Left renal pelvis (tissue), 4 donors: ENCODE measurements around the gene HAPSTR1. TPM values are rescaled to one million over a fixed set of nuclear protein-coding genes. Genes with fewer than 3 reads are reported as not detected.

Experiments
- DNase-seq, 4 donors: peaks; one replicate each; pipeline ENCODE4 v3.0.0-alpha.2; 2013; ENCODE audit warnings: low read depth in 4 of 4, low spot score in 3 of 4
- polyA plus RNA-seq, 4 donors: library from polyadenylated mRNA; unstranded; fragments of 120-200 nt; gene quantifications; one replicate each; pipeline ENCODE4 v1.2.1, GENCODE V29; 2013; ENCODE audit not compliant: insufficient read length in 4 of 4

Gene HAPSTR1
- polyA plus RNA-seq, 4 donors = 42.7 to 53.1 (median 47.5) TPM

DNA sequence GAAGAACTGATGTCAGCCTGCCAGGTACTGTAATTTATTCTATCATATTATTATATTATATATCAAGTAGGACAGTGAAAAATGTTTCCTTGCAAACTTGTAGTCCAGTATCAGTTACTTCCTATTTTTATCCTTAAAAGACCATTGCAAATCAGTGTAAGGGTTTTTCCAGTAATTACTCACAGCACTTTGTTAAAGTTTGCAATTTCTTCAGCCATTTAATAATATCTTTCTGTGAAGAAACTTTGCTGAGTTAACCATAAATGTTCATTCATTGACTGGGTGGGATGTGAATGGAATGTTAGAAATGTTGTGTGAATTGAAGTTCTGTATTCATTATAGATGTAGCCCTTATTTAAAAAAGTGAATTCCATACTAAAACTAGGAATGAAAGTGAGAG, 26.7 kb downstream of the HAPSTR1 start:
- no peak for DNase-seq

DNA sequence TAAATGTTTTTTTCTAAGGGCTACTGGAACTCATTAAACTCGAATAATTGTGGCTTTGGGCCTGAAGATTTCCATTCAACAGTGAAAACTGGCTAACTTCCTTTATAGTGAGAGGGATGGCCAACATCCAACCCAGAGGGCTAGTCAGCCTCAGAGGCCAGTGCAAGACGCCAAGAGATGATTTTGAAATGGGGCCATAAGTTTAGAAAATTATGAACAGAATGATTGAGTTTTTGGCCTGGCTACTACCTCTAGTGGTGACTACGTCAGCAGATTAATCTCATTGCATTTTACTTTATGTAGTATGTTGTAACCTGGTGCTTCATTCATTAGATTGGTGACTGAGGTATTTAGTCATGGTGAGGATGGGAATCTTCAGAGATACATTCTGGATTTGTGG, 28.4 kb downstream of the HAPSTR1 start:
- DNase-seq = no peak

DNA sequence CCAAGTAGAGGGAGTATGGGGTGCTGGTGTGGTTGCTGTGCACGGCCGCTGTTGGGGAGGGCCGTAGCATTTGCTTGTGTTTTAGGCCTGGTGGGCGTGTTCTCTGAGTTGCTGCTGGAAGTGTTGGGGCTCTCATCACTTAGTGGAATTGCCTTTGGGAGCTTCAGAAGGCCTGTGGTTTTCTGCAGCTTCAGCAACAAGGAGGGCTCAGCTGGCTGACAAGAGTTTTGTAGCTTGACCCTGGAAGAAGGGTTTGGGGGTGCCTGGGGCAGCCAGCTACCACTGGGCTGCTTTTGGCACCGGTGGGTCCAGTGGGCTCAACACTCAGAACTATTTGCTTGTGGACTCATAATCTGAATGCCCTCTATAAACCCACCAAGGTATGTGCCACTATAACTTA, 30.9 kb downstream of the HAPSTR1 start:
- no peak for DNase-seq

DNA sequence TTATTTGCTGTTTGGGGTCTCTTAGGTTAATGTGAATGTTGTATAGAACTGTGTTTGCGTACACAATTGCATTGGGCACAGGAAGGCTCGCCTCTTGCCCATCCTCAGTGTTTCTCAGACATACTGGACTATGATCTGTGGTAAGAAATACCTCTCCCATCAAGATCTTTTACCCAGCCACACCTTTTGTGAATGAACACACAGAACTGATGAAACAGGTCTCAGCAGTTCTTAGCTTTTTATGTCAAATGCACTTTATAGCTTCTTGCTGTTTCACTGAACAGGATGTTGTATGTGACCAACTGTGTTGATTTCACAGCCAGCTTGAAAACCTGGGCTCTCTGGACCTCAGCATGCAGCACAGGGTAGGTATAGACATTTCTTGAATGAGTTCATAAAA, 31.5 kb downstream of the HAPSTR1 start:
- DNase-seq = no peak

DNA sequence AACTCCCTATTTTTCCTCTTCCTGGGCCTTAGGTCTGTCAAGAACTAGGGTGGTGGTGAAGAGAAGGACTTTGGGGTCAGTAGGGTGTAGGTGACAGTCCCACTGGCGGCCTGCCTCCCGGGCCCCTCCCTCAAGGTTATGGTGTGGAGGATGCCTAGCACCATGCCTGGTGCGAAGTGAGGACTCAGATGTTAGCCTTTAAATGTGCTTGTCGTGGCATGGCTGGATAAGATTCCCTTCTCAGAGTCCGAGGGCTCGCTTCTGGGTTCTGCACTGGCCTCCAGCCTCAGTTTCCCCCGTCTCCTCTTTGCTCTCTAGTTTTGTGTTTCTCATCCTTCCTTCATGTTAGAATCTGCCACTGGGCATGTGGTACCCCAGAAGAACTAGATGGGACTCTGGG, 32.0 kb downstream of the HAPSTR1 start:
- DNase-seq = no peak

DNA sequence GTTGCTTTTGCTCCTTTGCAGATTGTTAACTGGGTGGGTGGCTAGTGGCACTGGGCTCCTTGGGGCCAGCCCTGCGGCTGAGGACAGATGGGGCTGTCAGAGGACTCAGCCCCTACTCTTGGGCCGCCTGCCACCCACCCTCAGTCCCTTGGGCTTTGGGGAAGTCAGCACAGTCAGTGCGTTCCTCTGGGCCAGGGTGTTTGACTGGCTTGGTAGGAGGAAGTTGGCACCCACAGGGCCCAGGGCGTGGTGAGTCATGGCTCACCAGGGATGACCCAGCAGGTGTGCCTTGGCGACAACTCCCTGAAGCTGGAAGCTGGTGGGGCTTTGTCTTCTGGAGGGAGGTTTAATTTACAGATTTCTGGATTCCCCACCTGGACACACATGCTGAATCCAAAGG, 32.4 kb downstream of the HAPSTR1 start:
- DNase-seq = no peak

DNA sequence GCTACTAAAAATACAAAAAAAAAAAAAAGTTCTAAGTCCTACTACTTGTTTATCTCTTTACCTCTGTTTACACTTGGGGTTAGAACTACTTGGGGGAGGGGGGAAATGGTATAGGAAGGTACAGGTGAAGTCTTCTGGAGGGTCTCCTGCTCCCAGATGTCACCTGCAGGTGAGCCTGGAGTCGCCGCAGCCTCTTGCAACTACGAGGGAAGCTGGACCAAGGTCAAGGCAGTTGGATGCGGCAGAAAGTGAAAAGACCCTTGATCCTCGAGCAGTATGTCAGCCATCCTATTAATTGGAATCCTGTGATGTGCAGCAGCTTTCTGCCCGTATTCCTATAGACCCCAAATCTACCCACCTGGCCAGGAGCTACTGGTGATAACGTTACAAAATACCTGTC, 33.0 kb downstream of the HAPSTR1 start:
- DNase-seq = no peak

DNA sequence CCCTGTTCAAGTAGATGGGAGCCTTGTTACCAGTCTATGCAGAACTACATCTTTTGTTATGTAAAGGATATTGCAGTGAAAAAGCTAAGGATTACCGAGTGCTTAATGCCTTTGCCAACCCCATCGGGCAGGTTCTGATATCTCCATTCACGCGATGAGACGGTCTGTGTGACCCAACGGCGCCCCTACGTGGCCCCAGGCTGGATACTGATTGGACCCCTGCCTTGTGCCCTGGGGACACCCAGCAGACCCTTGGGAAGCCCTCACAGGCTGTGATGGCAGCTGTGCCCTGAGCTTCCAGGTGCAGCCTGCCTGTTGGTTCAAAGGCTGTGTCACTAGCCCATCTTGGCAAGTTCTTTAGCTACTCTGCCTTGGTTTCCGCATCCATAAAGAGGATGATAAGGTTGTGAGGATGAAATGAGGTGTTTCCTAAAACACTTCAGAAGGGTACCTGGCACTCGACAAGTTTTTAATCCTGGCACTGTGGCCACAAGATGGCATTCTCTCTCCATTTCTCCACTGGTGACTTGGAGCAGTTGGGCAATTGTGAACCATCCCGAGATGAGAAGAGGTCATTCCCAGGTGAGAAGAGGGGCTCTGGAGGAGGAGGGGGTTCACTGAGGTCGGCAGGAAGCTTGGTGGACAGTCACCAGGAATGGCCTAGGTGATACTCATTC, 33.6 kb downstream of the HAPSTR1 start:
- no peak for DNase-seq

DNA sequence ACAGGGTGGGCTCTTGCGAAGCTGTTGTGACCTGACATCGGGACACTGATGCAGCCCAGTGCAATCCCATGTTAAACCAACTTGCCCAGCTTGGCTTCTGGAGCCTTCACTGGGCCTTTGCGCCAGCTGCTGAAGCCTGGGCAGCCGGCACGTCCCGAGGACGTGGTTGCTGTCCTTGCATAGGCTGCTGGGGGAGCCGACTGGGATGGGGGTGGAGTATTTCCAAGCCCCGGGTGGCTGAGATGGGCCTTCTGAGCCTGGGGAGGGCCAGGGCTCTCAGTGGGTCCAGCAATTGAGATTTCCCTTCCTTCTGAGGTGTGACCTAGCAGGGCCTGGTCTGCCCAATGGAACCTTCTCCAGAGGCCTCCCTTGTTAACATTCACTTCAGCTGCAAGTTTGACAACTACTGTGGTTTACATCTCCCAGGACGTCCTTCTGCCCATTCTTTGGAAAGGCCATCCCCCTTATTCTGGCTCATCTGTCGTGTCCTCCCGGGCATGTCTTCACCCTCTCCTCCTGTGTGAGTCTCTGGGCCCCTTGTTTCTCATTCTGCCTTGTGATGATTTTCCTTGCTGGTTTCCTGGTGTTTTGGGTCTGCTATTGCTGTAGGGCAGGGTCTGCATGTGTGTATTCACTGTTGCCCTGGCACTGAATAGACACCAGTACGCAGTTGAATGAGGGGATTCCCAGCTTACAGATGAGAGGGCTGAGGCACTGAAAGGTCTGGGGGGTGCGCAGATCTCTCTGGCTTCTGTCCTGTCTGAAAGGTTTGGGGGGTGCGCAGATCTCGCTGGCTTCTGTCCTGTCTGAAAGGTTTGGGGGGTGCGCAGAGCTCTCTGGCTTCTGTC, 34.4 kb downstream of the HAPSTR1 start:
- DNase-seq = no peak

DNA sequence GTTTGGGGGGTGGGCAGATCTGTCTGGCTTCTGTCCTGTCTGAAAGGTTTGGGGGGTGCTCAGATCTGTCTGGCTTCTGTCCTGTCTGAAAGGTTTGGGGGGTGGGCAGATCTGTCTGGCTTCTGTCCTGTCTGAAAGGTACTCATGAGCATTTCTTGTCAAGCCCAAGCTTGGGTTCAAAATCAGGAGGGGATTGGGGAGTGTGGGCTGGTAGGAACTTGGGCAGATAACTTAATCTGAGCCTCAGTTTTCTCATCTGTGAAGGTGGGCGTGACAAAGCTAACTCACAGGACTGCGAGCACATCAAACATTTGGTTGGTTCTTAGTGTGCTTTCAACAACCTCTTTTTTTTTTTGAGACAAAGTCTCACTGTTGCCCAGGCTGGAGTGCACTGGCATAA, 35.2 kb downstream of the HAPSTR1 start:
- no peak for DNase-seq

DNA sequence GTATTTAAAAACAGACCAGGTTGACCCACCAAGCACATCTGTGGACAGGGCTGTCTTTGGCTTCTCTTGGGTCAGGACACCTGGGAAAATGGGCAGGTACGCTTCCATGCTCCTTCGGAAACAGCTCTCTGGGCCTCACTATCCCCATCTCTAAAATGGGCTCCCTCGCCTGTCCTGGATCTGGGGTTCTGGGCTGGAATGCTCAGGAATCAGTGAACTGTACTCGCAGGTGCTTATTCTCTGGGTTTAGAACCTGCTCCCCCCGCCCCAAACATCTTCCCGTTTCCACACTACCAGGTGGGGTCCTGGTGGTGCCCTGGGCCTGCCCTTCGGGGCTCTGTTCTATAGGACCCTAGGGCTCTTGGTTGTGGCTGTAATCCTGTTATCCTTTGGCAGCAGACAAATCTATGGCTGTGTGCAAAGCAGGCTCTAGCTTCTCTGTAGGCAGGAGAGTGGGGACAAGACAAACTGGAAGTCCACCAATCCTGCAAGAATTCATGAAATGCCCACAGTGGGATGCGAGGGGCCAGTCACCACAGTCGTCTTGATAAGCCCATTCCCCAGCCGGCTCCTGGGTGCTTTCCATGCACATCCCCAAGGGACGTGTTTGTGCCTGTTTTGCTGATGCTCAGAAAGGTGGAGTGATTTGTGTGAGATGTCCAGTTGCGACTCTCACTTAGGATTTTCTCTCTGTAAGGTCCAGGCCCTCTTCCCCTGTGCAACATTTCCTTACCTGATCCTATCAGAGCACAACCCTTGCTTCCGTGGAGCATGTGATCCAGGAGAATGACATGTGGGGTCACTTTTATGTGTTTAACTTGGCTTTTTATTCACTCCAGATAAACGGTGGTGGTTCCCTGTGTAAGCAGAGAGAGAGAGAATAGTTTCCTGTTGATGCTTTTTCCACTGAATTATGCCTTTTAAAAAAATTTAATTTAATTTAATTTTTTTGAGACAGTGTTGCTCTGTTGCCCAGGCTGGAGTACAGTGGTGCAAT, 37.2 kb downstream of the HAPSTR1 start:
- DNase-seq = no peak

DNA sequence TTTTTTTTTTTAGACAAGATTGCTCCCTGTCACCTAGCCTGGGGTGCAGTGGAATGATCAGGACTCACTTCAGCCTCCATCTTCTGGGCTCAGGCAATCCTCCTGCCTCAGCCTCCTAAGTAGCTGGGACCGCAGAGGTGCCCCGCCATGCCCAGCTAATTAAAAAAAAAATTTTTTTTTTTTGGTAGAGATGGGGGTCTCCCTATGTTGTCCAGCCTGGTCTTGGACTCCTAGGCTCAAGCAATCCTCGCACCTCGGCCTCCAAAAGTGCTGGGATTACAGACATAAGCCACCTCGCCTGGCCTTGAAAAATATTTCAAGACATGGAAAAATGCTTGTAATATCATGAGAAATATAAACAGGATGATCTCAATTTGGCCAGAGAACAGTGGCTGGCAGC, 42.9 kb downstream of the HAPSTR1 start:
- DNase-seq = no peak

DNA sequence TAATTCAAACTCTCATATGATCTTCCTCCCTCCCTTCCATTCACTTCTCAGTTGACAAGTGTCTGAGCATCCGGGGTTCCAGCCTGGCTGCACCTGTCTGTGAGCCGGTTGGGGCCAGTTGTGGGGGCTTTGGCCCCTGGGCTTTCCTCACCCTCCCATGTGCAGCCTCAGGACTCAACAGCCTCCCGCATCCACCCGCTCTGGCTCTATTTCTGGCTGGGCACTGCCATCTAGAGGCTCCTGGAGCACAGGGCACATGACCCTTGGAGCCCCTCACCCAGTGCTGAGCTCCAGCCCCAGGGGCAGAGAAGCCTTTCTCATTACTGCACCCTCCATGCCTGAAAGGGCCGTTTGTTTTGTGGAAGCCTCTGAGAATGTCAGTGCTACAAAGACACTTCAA, 43.3 kb downstream of the HAPSTR1 start:
- peak in 1 of 4 donors; percentile 18 for DNase-seq

DNA sequence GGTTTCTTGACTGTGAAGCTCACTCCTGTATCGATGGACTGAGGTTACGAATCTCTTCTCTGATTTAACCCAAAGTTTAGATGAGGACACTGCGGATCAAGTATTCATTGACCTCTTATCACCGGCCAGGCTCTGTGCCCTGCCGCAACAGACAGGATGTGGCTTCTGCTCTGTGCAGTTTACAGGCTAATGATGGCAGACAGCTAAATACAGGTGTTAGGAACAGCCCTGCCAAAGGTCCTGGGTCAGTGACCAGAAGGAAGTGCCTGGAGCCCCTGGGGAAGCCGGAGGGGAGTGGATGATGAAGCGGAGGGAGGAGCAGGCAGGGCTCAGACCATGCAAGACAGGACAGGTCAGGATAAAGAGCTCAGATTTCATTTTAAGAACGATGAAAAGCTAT, 44.4 kb downstream of the HAPSTR1 start:
- no peak for DNase-seq

DNA sequence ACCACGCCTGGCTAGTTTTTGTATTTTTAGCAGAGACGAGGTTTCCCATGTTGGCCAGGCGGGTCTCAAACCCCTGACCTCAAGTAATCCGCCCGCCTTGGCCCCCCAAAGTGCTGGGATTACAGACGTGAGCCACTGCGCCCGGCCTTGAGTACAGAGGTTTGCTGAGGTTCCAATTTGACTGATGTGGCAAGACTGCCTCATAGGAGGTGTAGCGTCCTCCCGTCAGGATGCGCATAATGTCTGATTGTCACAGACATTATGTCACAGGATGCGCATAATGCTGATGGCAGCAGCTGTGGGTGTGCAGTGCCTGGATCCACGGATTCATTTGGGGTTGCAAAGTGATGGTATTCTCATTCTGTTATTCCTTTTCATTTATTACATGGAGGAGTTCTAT, 45.2 kb downstream of the HAPSTR1 start:
- DNase-seq = no peak

DNA sequence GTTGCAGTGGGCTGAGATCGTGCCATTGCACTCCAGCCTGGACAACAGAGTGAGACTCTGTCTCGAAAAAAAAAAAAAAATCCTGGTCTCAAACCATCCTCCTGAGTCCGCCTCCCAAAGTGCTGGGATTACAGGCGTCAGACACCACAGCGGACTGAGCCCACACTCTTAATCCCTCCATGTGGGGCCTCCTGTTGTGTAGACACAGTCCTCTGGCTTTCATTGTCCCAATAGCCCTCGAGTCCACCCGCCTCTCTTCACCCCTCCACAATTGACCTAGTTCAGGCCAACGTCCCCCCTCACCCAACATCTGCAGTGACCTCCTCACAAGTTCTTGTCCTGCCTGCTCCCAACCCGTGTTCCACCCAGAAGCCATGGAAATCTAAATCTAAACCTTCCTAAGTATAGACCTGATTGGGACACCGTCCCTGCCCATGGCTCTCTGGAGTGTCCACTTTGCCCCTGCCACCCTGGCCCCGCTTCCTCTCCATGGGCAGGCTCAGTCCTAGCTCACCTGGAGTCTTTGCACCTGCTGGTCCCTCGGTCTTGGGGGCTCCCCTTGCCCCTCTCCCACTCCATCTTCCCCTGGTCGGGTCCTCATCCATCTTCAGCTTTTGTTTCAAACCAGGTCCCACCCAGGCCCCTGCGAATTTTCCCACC, 46.7 kb downstream of the HAPSTR1 start:
- DNase-seq = no peak

DNA sequence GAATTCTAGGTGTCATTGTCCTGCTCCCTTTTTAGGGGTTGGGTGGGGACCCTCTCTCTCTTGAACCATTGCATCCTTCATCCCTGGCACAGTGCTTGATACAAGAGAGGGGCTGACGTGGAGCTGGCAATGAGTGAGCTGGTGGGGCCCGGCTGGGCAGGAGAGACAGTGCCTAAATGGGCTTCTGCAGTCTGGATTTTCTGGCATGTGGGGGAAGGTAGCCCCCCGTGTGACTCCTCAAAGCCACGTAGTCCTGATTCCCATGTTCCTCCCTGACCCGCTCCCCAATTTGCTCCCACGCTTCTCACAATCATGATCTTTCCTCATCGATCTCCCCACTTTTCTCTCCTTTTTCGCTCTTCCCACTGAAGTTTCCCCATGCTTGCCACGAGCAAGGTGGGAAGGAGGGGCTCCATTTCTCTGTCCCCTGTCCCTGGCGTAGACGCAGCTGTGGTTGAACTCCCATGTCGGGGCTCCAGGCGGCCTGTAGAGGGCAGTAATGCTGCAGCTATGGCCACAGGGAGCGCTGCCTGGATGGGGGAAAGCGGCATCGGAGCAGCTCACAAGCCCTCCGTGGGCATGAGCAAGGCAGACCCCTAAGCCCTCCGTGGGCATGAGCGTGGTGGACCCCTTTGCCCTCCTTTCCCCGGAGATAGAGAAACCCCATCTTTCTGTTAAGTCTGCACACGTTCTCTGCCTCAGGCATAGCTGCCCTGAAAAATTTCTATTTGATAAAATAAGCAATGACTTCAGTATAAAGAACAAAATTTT, 47.5 kb downstream of the HAPSTR1 start:
- DNase-seq = peak; percentile 23 to 47 (median 36)

DNA sequence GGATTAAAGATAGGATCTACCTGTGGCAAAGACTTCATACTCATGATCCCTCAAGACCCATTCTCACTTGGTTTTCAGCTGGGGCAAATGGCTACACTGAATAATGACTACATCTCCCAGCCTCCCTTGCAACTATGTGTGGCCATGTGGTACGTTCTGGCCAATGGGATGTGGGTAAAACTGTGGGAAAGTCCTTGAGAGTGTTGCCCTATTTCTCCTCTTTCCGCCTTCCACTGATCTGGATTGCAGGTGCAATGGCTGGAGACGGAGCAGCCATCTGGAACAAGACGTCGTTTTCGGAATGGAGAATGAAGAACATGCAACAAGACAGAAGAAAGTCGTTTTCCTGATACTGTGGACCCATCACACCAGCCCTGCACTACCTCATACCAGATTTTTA, 48.5 kb downstream of the HAPSTR1 start:
- DNase-seq = no peak
